Upper lobe of left lung (tissue), 6 donors: ENCODE results near the gene TMEM131L. TPM values are rescaled to one million over a fixed set of nuclear protein-coding genes. Genes with fewer than 3 reads are reported as not detected.
A peak's percentile ranks its signal among the peaks of the same experiment; 100 is the strongest.
"Not testable (repeated sequence)": the region's sequence is repeated elsewhere in the genome, so short reads cannot be mapped to it uniquely, and the experiment has no call there.

ENCODE experiments used
- ATAC-seq, 2 donors: fragments of 200-7000 bp; cut with Tn5 transposase; one replicate each; pipeline ENCODE4 v1.9.1; 2022; ENCODE audit warnings: mild to moderate bottlenecking in 2 of 2, moderate library complexity in 2 of 2; ENCODE audit not compliant: low FRiP score in 2 of 2
- DNase-seq, 2 donors: peaks; one replicate each; pipeline ENCODE4 v3.0.0-alpha.2; 2019 to 2020
- H3K27ac ChIP-seq, 4 donors: fragments of 200-600 bp; sonication (generic); one replicate each; pipeline ENCODE4 v1.5.1; 2016 to 2019
- H3K27me3 ChIP-seq, 4 donors: fragments of 200-600 bp; sonication (generic); one replicate each; pipeline ENCODE4 v1.5.1; 2017 to 2019
- H3K36me3 ChIP-seq, 4 donors: fragments of 200-600 bp; sonication (generic); one replicate each; pipeline ENCODE4 v1.5.1; 2016 to 2019
- H3K4me1 ChIP-seq, 4 donors: fragments of 200-600 bp; sonication (generic); one replicate each; pipeline ENCODE4 v1.5.1; 2018 to 2019
- H3K4me3 ChIP-seq, 4 donors: fragments of 200-600 bp; sonication (generic); one replicate each; pipeline ENCODE4 v1.5.1; 2017 to 2019; ENCODE audit warnings: mild to moderate bottlenecking in 2 of 4, moderate library complexity in 1 of 4
- H3K9me3 ChIP-seq, 4 donors: fragments of 200-600 bp; sonication (generic); one replicate each; pipeline ENCODE4 v1.5.1; 2018 to 2019
- CTCF ChIP-seq, 6 experiments: fragments of 450-650 bp in 4 of 6; fragments of 200-600 bp in 2 of 6; sonication (generic) in 2 of 6; IDR thresholded peaks; one replicate each; pipeline ENCODE4 v1.5.1; 2016 to 2019; ENCODE audit warnings: antibody characterized with exemption in 6 of 6
- EP300 ChIP-seq, 4 donors: sonication (generic); formaldehyde crosslinking; IDR thresholded peaks; one replicate each; pipeline ENCODE4 v1.5.1; 2017; ENCODE audit warnings: antibody characterized with exemption in 4 of 4, control low read depth in 2 of 4
- POLR2A ChIP-seq, 4 donors: fragments of 450-650 bp; IDR thresholded peaks; one replicate each; pipeline ENCODE4 v1.5.1; 2016 to 2017; ENCODE audit warnings: antibody characterized with exemption in 4 of 4, mild to moderate bottlenecking in 2 of 4
- POLR2AphosphoS5 ChIP-seq, 2 donors: sonication (generic); formaldehyde crosslinking; IDR thresholded peaks; one replicate each; pipeline ENCODE4 v1.5.1; 2017; ENCODE audit warnings: antibody characterized with exemption in 2 of 2
- WGBS, 2 donors: methylation state at CpG; one replicate each; pipeline ENCODE4 v1.1.5; 2017 to 2018; 5-methylcytosine and 5-hydroxymethylcytosine counted together
- total RNA-seq, 6 donors: library from RNA; depleted of rRNA in 4 of 6; stranded (reverse); fragments of >200 nt in 4 of 6; gene quantifications; one replicate each; pipeline versions ENCODE4 v1.1.0 to v1.2.1, GENCODE V29; 2016 to 2021
- donor health status: DM: no; HTN: no; CAD: no; lungs with moderate emphysema.
- donor health status: DM: no; HTN: yes; CAD: no; lungs with severe emphysema.

The TMEM131L gene
- total RNA-seq, 6 donors from 2014 or later, result 12.3 to 28.8 (median 19.5) TPM

DNA sequence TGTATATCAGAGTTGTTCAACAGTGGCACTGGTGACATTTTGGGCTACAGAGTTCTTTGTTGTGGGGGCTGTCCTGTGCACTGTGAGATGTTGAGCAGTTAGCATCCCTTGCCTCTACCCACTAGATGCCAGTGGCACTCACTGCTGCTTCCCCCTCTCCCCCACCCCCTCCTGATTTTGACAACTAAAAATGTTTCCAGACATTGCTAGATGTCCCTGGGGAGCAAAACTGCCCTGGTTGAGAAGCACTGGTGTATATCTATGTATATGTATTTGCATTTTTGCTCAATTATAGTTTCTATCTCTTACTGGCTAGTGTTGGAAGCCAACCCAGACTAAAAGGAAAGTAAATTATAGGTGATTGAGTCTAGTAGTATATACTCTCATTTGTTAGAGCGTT is 2.4 kb downstream of the TMEM131L start:
- WGBS, 2 donors, result 66 to 68% methylated on average over 1 of the region's 1 CpG
- TF ChIP-seq POLR2A (IDR thresholded peaks at IDR 0.05) (no peak), EP300 (IDR thresholded peaks at IDR 0.05) (no peak), POLR2AphosphoS5 (IDR thresholded peaks at IDR 0.05) (no peak), CTCF (IDR thresholded peaks at IDR 0.05) (no peak)
- peaks cover 27 to 49% (median 37%) of the 10 kb centered on the region in 4 donors for H3K4me1 ChIP-seq
- peak overlapping the region in 3 of 4 donors; percentile 77 to 92 (median 79) for H3K4me3 ChIP-seq
- no peak for ATAC-seq
- peak overlapping the region in 3 of 4 donors; percentile 9 to 90 (median 57) for H3K27ac ChIP-seq
- no peaks in the 10 kb centered on the region for H3K27me3 ChIP-seq
- DNase-seq, result no peak
- H3K9me3 ChIP-seq, result no peaks in the 10 kb centered on the region
- H3K36me3 ChIP-seq, result no peaks in the 10 kb centered on the region

DNA sequence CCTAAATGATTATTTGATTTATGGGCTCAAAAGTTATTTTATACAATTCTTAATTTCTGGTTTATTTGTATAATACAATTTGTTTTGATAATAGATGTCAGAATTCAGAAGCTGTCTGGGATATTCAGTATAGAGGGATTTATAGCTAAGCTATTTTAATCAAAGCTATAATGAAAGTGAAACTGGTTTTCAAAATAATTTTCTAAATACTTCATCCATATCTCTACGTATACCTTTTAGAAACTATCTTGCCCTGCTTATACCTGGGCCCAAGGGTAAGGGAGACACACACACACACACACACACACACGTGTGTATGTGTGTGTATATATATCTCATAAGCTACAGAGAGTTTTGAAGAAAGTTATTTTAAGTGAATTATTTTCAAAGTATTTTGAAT is 2.9 kb downstream of the TMEM131L start:
- no peak for DNase-seq
- no peaks in the 10 kb centered on the region for H3K9me3 ChIP-seq
- no peaks in the 10 kb centered on the region for H3K36me3 ChIP-seq
- H3K27ac ChIP-seq, result peak overlapping the region in 3 of 4 donors; percentile 9 to 90 (median 57)
- ATAC-seq, result no peak
- TF ChIP-seq EP300 (IDR thresholded peaks at IDR 0.05), result no peak
- peaks cover 27 to 49% (median 37%) of the 10 kb centered on the region in 4 donors for H3K4me1 ChIP-seq
- H3K4me3 ChIP-seq, result peak overlapping the region in 2 of 4 donors; percentile 79 to 92
- no peaks in the 10 kb centered on the region for H3K27me3 ChIP-seq
- 34 to 47% methylated on average over 2 of the region's 2 CpGs for WGBS, 2 donors

DNA sequence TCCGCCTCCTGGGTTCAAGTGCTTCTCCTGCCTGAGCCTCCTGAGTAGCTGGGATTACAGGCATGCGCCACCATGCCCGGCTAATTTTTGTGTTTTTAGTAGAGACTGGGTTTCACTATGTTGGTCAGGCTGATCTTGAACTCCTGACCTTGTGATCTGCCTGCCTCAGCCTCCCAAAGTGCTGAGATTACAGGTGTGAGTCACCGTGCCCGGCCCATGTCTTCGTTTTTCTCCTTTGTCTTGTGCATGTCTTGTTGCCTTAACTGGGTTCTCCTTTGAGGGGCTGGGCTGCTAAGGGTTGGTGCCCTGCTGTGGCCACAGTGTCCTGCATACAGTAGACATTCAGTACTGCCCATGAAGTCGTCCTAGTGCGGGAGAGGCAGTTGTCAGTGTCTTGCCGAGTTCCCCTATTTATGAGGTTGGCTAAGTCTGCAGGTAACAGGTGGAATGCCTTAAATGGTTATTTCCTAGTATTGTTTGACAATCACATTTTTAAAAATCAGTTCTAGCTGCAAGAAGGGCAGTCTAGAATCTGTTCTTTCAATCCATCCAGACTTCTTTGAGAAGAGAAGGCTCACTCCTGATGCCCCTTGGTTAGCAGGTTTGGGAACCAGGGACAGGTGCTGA is 5.0 kb downstream of the TMEM131L start:
- not testable (repeated sequence) for H3K4me3 ChIP-seq, H3K27me3 ChIP-seq, H3K36me3 ChIP-seq, DNase-seq, ATAC-seq, H3K9me3 ChIP-seq
- WGBS, 2 donors, result 84 to 90% methylated on average over 9 of the region's 9 CpGs
- peak overlapping the region in 3 of 4 donors; percentile 7 to 59 (median 17) for H3K27ac ChIP-seq
- peaks cover 19 to 39% (median 31%) of the 10 kb centered on the region in 4 donors for H3K4me1 ChIP-seq

DNA sequence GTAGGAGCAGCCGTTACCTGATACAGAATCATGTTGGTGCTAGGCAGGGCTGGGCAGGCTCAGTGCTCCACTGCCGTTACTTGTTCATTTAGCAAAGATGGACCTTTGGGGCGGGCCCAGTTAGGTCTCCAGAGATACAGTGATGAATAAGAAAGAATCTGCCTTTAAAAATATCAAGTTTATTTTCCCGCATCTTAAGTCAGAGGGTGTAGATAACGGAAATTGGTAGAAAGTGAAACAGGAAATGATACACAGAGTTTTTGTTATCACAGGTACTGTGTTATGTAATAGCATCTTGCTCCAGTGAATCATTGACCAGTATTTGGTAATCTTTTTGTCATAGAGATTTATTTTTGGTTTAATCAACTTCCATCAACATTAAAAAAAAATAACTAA is 5.5 kb downstream of the TMEM131L start:
- Histone ChIP-seq H3K9me3 (no peaks in the 10 kb centered on the region), H3K27ac (peak overlapping the region in 3 of 4 donors; percentile 7 to 59 (median 17)), H3K36me3 (no peaks in the 10 kb centered on the region), H3K4me3 (no peak overlapping the region), H3K4me1 (peaks cover 19 to 39% (median 31%) of the 10 kb centered on the region in 4 donors), H3K27me3 (no peaks in the 10 kb centered on the region)
- no peak for TF ChIP-seq POLR2A (IDR thresholded peaks at IDR 0.05)
- no peak for DNase-seq
- ATAC-seq, result peak in 1 of 2 donors; percentile 5
- WGBS, 2 donors, result 62 to 77% methylated on average over 5 of the region's 5 CpGs

DNA sequence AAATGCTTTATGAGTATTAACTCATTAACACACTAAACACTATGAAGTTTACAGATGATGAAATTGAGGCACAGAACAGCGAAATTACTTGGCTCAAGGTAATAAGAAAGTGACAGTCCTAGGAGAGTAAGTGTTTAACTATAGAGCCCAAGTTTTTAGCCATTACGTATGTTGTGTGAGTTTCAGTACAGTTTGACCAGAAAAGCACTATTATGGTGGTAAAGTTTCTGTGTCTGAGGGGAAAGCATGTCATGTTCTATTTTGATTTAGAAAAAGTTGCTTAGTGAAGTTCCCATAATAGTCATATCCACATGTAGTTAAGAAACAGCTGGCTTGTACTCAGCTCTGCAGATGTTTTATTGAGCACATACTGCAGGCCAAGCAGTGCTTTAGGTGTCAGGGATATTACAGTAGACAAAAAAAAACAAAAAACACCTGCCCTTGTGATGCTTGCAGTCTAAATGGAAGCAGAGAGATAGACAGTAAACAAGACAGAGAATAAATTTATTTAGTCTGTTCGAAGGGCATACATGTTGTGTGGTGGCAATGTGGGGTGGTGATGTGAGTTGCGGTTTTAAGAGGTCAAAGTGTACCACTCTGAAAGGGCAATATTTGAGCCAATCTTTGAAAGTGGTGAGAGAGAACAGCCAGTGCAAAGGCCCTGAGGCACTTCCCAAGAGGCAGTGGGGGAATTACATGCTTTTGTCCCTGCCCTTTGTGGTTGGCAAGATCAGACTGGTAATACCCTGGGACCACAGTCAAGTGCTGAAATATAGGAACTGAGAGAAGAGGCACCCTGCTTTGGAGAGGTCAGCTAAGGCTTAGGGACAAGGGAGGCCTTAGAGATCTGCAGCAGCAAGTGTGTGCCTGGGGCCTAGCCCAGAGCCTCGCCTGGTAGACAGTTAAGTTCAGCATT is 6.2 kb downstream of the TMEM131L start:
- Histone ChIP-seq H3K27ac (peak overlapping the region in 1 of 4 donors; percentile 59), H3K4me3 (no peak overlapping the region), H3K36me3 (no peaks in the 10 kb centered on the region), H3K27me3 (no peaks in the 10 kb centered on the region), H3K9me3 (no peaks in the 10 kb centered on the region), H3K4me1 (peaks cover 19 to 37% (median 28%) of the 10 kb centered on the region in 4 donors)
- WGBS, 2 donors, result 91 to 93% methylated on average over 4 to 5 of the region's 5 CpGs
- ATAC-seq (no peak), DNase-seq (no peak)
- TF ChIP-seq POLR2A (IDR thresholded peaks at IDR 0.05), result no peak
- no peak for TF ChIP-seq EP300 (IDR thresholded peaks at IDR 0.05)
- no peak for TF ChIP-seq POLR2AphosphoS5 (IDR thresholded peaks at IDR 0.05)
- TF ChIP-seq CTCF (IDR thresholded peaks at IDR 0.05), result no peak

GRCh38 chr4:153474251-153474650 is 8.1 kb downstream of the TMEM131L start:
- Histone ChIP-seq H3K27me3 (no peaks in the 10 kb centered on the region), H3K4me3 (no peak overlapping the region), H3K4me1 (peaks cover 4 to 19% (median 12%) of the 10 kb centered on the region in 4 donors), H3K27ac (no peak overlapping the region), H3K9me3 (no peaks in the 10 kb centered on the region), H3K36me3 (no peaks in the 10 kb centered on the region)
- ATAC-seq, result no peak
- DNase-seq, result no peak
- no peak for TF ChIP-seq POLR2AphosphoS5 (IDR thresholded peaks at IDR 0.05)
- no peak for TF ChIP-seq CTCF (IDR thresholded peaks at IDR 0.05)
- no peak for TF ChIP-seq EP300 (IDR thresholded peaks at IDR 0.05)
- TF ChIP-seq POLR2A (IDR thresholded peaks at IDR 0.05), result no peak
- WGBS, 2 donors, result 90 to 95% methylated on average over 4 of the region's 4 CpGs
